ENCODE measurements around the gene TASOR2.

The TASOR2 gene

GRCh38 chr10:5656737-5657579, 27.7 kb upstream of the TASOR2 start:
- DNase-seq: no peak

- DNase-seq: no peak
These were observed 25.6 kb upstream of the TASOR2 start for GRCh38 chr10:5658871-5659618.

- DNase-seq: peak; percentile 53
These were observed 24.7 kb upstream of the TASOR2 start for GRCh38 chr10:5659702-5660528.

- no peak for DNase-seq
These were observed 23.6 kb upstream of the TASOR2 start for GRCh38 chr10:5661043-5661442.

- no peak for DNase-seq
These were observed 21.7 kb upstream of the TASOR2 start for GRCh38 chr10:5662708-5663579.

- DNase-seq: no peak
These were observed 20.8 kb upstream of the TASOR2 start for GRCh38 chr10:5663692-5664427.

- peak; percentile 63 for DNase-seq
These were observed 19.1 kb upstream of the TASOR2 start for GRCh38 chr10:5665373-5666007.

GRCh38 chr10:5666008-5666840, 18.4 kb upstream of the TASOR2 start, which contains the start of gene ASB13:
ASB13 (minus strand) TSS chr10:5666595; CDS start chr10:5666551, 44 bp downstream.
- peak; percentile 39 for DNase-seq

GRCh38 chr10:5666841-5667630, 17.6 kb upstream of the TASOR2 start:
- no peak for DNase-seq

GRCh38 chr10:5668429-5668828, 16.2 kb upstream of the TASOR2 start:
- no peak for DNase-seq

- DNase-seq: no peak
These were observed 15.0 kb upstream of the TASOR2 start for GRCh38 chr10:5669604-5670003.

- no peak for DNase-seq
These were observed 13.8 kb upstream of the TASOR2 start for GRCh38 chr10:5670662-5671375.

GRCh38 chr10:5678397-5679036, 6.1 kb upstream of the TASOR2 start:
- DNase-seq: no peak

GRCh38 chr10:5679037-5679435, 5.6 kb upstream of the TASOR2 start:
- DNase-seq: no peak

GRCh38 chr10:5679606-5680005, 5.0 kb upstream of the TASOR2 start:
- peak; percentile 50 for DNase-seq

GRCh38 chr10:5681930-5682329, 2.7 kb upstream of the TASOR2 start:
- DNase-seq: no peak

GRCh38 chr10:5683065-5683464, 1.6 kb upstream of the TASOR2 start:
- no peak for DNase-seq
